ENCODE data around the gene NACC2. TPM values are rescaled to one million over a fixed set of nuclear protein-coding genes. Genes with fewer than 3 reads are reported as not detected.

NACC2 gene
- total and polyA plus RNA-seq, 9 donors, result 7.0 to 47.0 (median 27.2) TPM

DNA sequence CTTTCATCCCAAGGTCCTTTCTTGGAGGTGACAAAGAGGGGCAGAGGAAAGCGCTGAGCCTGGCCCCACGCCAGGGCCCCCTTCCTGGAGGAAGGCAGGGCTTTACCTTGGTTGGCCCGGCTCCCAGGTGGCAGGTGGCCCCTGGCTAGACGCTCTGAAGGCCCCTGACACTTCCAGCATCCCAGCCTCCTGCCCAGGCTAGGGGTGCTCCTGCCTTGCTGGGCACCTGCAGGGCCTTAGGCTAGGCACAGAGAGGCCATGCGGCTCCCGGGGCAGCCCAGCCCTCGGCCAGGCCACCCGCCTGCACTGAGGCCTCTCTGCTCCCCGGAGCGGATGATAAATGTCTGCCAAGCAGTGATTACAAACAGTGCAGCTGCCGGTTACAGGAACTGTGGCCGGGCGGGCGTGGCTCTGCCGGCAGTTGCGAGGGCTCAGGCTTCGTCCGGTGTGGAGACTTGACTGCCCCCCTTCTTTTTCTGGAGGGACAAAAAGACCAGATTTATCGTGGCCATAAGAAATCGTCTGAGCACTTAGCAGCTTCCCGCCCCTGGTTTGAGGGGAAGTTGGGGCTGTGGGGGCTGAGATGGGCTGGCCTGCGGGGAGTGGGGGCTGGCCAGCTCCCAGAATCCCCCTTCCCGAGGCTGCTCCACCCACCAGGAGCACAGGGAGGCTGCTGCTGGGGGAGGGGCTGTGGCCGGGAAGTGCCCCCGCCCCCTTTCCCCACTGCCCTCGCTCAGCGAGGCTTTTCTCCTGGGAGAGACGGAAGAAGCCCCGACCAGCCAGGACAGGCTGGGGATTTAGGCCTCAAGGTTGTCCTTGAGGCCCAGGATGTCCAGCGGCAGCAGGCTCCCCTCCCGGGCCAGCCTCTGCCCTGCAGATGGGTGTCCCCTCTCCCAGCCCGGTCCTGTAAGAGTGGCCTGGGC is 102.3 kb downstream of the NACC2 start:
- peak overlapping the region; percentile 16 for H3K4me3 ChIP-seq
- no peaks in the 10 kb centered on the region for H3K27me3 ChIP-seq
- peaks cover 15% of the 10 kb centered on the region for H3K4me1 ChIP-seq (ENCODE audit: insufficient read depth)
- intact Hi-C loops (cut with DNase I), result no loop called here
- peak; percentile 82 to 89 (median 84) for DNase-seq
- WGBS, 3 donors, result 1 to 3% (median 2%) methylated on average over 29 to 32 of the region's 32 CpGs
- H3K36me3 ChIP-seq, result no peaks in the 10 kb centered on the region
- H3K9me3 ChIP-seq, result no peaks in the 10 kb centered on the region
- TF ChIP-seq POLR2A (IDR thresholded peaks at IDR 0.05) (peak; percentile 55), EP300 (IDR thresholded peaks at IDR 0.05) (peak; percentile 34)
- TF ChIP-seq, protein P1, sequence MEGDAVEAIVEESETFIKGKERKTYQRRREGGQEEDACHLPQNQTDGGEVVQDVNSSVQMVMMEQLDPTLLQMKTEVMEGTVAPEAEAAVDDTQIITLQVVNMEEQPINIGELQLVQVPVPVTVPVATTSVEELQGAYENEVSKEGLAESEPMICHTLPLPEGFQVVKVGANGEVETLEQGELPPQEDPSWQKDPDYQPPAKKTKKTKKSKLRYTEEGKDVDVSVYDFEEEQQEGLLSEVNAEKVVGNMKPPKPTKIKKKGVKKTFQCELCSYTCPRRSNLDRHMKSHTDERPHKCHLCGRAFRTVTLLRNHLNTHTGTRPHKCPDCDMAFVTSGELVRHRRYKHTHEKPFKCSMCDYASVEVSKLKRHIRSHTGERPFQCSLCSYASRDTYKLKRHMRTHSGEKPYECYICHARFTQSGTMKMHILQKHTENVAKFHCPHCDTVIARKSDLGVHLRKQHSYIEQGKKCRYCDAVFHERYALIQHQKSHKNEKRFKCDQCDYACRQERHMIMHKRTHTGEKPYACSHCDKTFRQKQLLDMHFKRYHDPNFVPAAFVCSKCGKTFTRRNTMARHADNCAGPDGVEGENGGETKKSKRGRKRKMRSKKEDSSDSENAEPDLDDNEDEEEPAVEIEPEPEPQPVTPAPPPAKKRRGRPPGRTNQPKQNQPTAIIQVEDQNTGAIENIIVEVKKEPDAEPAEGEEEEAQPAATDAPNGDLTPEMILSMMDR (IDR thresholded peaks at IDR 0.05), result peak in 1 of 3 donors; percentile 6
- H3K27ac ChIP-seq, result peak overlapping the region; percentile 86 to 88

DNA sequence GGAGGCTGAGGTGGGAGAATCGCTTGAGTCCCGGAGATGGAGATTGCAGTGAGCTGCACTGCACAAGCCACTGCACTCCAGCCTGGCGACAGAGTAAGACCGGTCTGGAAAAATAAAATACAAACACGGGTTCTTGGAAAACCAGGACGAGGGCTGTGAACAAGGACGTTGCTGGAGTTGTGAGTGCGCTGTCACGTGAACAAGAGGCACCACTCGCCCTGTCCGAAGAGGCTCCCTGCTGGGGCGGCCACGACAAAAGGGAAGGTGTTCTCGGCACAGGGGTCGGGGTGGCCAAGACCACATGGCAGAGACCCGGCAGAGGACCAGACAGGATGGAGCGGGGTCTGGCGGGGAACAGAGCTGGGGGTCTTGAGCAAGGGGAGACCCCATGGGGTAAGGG is 103.3 kb downstream of the NACC2 start:
- Histone ChIP-seq H3K36me3 (no peaks in the 10 kb centered on the region), H3K27ac (peak overlapping the region in 1 of 2 donors; percentile 88), H3K27me3 (no peaks in the 10 kb centered on the region), H3K9me3 (no peaks in the 10 kb centered on the region), H3K4me1 (ENCODE audit: insufficient read depth) (peaks cover 15% of the 10 kb centered on the region), H3K4me3 (no peak overlapping the region)
- intact Hi-C loops (cut with DNase I), result no loop called here
- 80 to 84% (median 81%) methylated on average over 18 of the region's 18 CpGs for WGBS, 3 donors
- peak in 1 of 5 donors; percentile 47 for DNase-seq
- TF ChIP-seq POLR2A (IDR thresholded peaks at IDR 0.05) (no peak), EP300 (IDR thresholded peaks at IDR 0.05) (no peak)
- TF ChIP-seq, protein P1 (IDR thresholded peaks at IDR 0.05), result no peak

DNA sequence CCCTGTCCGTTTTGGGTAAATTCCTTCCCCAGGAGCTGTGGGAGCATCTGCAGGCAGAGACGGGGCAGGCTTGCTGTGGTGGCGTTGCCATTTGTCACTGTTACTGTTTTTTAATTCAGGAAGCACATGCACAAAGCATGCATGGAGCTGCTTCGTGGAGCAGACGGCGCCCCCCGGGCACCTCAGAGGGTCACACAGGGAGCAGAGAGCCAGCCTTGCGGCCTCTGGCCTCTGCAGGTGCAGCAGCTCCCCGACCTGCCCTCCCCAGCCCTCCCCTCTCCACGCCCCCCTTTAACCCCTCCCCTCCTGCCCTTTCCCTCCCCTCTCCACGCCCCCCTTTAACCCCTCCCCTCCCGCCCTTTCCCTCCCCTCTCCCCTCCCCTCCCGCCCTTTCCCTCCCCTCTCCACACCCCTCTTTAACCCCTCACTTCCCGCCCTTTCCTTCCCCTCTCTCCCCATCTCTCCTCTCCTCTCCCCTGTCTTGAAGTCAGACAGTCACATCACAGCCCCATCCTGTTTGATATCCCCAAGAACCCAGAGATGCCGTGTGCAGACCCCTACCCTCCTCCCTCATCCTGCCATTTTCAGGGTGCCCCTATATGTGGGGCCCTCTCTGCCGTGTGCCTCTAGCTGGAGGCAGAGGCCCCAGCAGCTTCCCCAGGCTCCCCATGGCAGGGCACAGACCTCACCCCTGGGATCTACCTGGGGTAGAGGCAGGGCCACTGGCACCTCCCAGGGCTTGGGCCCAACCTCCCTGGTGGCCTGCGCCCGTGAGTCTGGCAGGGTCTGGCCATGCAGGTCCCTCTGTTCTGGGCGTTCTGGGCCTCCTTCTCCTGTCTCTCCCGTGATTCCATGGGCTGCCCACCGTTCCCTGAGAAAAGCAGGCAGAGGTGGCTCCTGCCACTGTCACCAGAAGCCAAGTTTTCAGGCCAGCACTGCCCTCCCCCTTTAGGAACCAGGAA is 104.3 kb downstream of the NACC2 start:
- intact Hi-C loops (cut with DNase I), result no loop called here
- WGBS, 3 donors, result 33 to 36% (median 35%) methylated on average over 16 to 21 of the region's 21 CpGs
- Histone ChIP-seq H3K4me3 (no peak overlapping the region), H3K4me1 (ENCODE audit: insufficient read depth) (peaks cover 15% of the 10 kb centered on the region), H3K27ac (no peak overlapping the region), H3K9me3 (no peaks in the 10 kb centered on the region), H3K27me3 (no peaks in the 10 kb centered on the region), H3K36me3 (no peaks in the 10 kb centered on the region)
- DNase-seq, result peak in 4 of 5 donors; percentile 54 to 64 (median 57)
- no peak for TF ChIP-seq EP300 (IDR thresholded peaks at IDR 0.05)
- TF ChIP-seq POLR2A (IDR thresholded peaks at IDR 0.05), result no peak
- TF ChIP-seq, protein P1 (IDR thresholded peaks at IDR 0.05), result no peak

Data from ovary (tissue), 9 donors.